Endodermal cell (in vitro differentiated cells): ENCODE results near the gene EPS15. TPM values are rescaled to one million over a fixed set of nuclear protein-coding genes. Genes with fewer than 3 reads are reported as not detected.

Experiments
- DNase-seq: peaks from one replicate; pipeline ENCODE4 v3.0.0-alpha.2; 2017
- H3K27ac ChIP-seq: 2 replicates; pipeline ENCODE4 v1.5.1; 2013; ENCODE audit warnings: mild to moderate bottlenecking, low read depth, low read length, moderate library complexity
- H3K27me3 ChIP-seq: 2 replicates; pipeline ENCODE4 v1.6.1; 2013; ENCODE audit warnings: mild to moderate bottlenecking, low read length, moderate library complexity; ENCODE audit not compliant: insufficient read depth, control insufficient read depth, poor library complexity, severe bottlenecking
- H3K36me3 ChIP-seq: 2 replicates; pipeline ENCODE4 v1.7.0; 2013; ENCODE audit warnings: mild to moderate bottlenecking, low read length, moderate library complexity; ENCODE audit not compliant: control insufficient read depth, insufficient read depth
- H3K4me1 ChIP-seq: one replicate; pipeline ENCODE4 v1.7.0; 2013; ENCODE audit warnings: low read length; ENCODE audit not compliant: control insufficient read depth, insufficient read depth
- H3K4me3 ChIP-seq: 2 replicates; pipeline ENCODE4 v1.5.1; 2013; ENCODE audit warnings: mild to moderate bottlenecking, low read length, moderate library complexity
- H3K9ac ChIP-seq: 2 replicates; pipeline ENCODE4 v1.6.1; 2013; ENCODE audit warnings: mild to moderate bottlenecking, low read length, moderate library complexity; ENCODE audit not compliant: poor library complexity, severe bottlenecking; ENCODE audit errors: extremely low read depth
- H3K9me3 ChIP-seq: 2 replicates; pipeline ENCODE4 v1.6.1; 2013; ENCODE audit warnings: mild to moderate bottlenecking, low read length, moderate library complexity; ENCODE audit not compliant: control insufficient read depth
- H3K27ac Mint-ChIP-seq: 2 replicates; pipeline ENCODE4 v1.8.0; 2020; ENCODE audit warnings: mixed read lengths
- H3K27me3 Mint-ChIP-seq: 2 replicates; pipeline ENCODE4 v1.8.0; 2021; ENCODE audit warnings: mild to moderate bottlenecking, mixed read lengths; ENCODE audit not compliant: insufficient read depth
- H3K36me3 Mint-ChIP-seq: 2 replicates; pipeline ENCODE4 v1.8.0; 2020; ENCODE audit warnings: low read depth, mixed read lengths
- H3K4me1 Mint-ChIP-seq: 2 replicates; pipeline ENCODE4 v1.8.0; 2020; ENCODE audit warnings: mixed read lengths
- H3K4me3 Mint-ChIP-seq: 2 replicates; pipeline ENCODE4 v1.8.0; 2020; ENCODE audit warnings: mild to moderate bottlenecking, moderate library complexity, mixed read lengths
- H3K9me3 Mint-ChIP-seq: 2 replicates; pipeline ENCODE4 v1.8.0; 2020; ENCODE audit warnings: mild to moderate bottlenecking, mixed read lengths
- CTCF ChIP-seq: fragments of 200-600 bp; sonication (generic); conservative IDR thresholded peaks from 2 replicates; pipeline ENCODE4 v1.5.0; 2021; ENCODE audit warnings: antibody characterized with exemption, mild to moderate bottlenecking
- WGBS, 2 experiments: methylation state at CpG; one replicate each; pipeline versions ENCODE4 v1.1.5 to v1.1.7; 2013; ENCODE audit warnings: missing lambda C conversion rate in 2 of 2, mixed read lengths in 1 of 2; ENCODE audit not compliant: insufficient coverage in 1 of 2, insufficient read length in 1 of 2; 5-methylcytosine and 5-hydroxymethylcytosine counted together
- total RNA-seq, 2 donors: library from RNA; stranded (reverse); fragmentation: NEBNext Ultra II Directional in 1 of 2; extraction: Animal tissue kit (Norgen Biotek cat#: 25700) in 1 of 2; gene quantifications; 2 replicates in 1 of 2; 3 replicates in 1 of 2; pipeline ENCODE4 v1.2.1, GENCODE V29; 2021

Gene EPS15
- total RNA-seq, 2 donors from 2014 or later = 45.0 to 46.9 TPM

DNA sequence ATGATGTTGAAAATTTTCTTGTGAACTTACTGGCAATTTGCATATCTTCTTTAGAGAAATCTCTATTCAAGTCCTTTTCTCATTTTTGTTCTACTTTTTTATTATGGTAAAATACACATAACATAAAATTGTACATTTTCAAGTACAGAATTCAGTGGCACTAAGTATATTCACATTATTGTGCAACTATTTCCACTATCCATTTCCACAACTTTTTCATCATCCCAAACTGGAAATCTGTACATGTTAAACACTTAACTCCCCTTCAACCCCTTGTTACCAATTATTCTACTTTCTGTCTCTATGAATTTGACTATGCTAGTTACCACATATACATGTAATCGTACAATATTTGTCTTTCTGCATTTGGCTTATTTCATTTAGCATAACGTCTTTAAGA is 19.4 kb downstream of the EPS15 start:
- Mint-ChIP-seq H3K27ac (no peak overlapping the region), H3K27me3 (no peaks in the 10 kb centered on the region)
- TF ChIP-seq CTCF = no peak

GRCh38 chr1:51498924-51499323 is 20.1 kb downstream of the EPS15 start:
- Mint-ChIP-seq H3K4me1 (no peaks in the 10 kb centered on the region), H3K36me3 (peaks cover 35% of the 10 kb centered on the region), H3K27me3 (no peaks in the 10 kb centered on the region), H3K27ac (no peak overlapping the region), H3K4me3 (no peak overlapping the region), H3K9me3 (peaks cover 8% of the 10 kb centered on the region)
- Histone ChIP-seq H3K27me3 (no peaks in the 10 kb centered on the region), H3K9me3 (peaks cover 6% of the 10 kb centered on the region), H3K4me1 (no peaks in the 10 kb centered on the region), H3K4me3 (no peak overlapping the region), H3K9ac (no peak overlapping the region), H3K36me3 (peaks cover 7% of the 10 kb centered on the region), H3K27ac (no peak overlapping the region)
- WGBS, 2 experiments = 92 to 95% methylated on average over 2 of the region's 2 CpGs
- no peak for DNase-seq
- no peak for TF ChIP-seq CTCF

More for the DNA sequence above, 19.4 kb downstream of the EPS15 start:
- DNase-seq = no peak
- Histone ChIP-seq H3K27me3 (no peaks in the 10 kb centered on the region), H3K9ac (no peak overlapping the region), H3K9me3 (peaks cover 6% of the 10 kb centered on the region), H3K4me3 (no peak overlapping the region), H3K36me3 (peaks cover 7% of the 10 kb centered on the region), H3K27ac (no peak overlapping the region), H3K4me1 (no peaks in the 10 kb centered on the region)
- peaks cover 8% of the 10 kb centered on the region for H3K9me3 Mint-ChIP-seq
- H3K36me3 Mint-ChIP-seq = peaks cover 38% of the 10 kb centered on the region
- 92 to 100% methylated on average over 2 of the region's 2 CpGs for WGBS, 2 experiments
- no peaks in the 10 kb centered on the region for H3K4me1 Mint-ChIP-seq
- H3K4me3 Mint-ChIP-seq = no peak overlapping the region

GRCh38 chr1:51497340-51497739 is 21.7 kb downstream of the EPS15 start:
- Mint-ChIP-seq H3K27me3 (no peaks in the 10 kb centered on the region), H3K9me3 (peaks cover 2% of the 10 kb centered on the region), H3K36me3 (peaks cover 26% of the 10 kb centered on the region), H3K27ac (no peak overlapping the region), H3K4me1 (no peaks in the 10 kb centered on the region), H3K4me3 (no peak overlapping the region)
- Histone ChIP-seq H3K27me3 (no peaks in the 10 kb centered on the region), H3K9me3 (no peaks in the 10 kb centered on the region), H3K27ac (no peak overlapping the region), H3K36me3 (peaks cover 1% of the 10 kb centered on the region), H3K4me3 (no peak overlapping the region), H3K4me1 (no peaks in the 10 kb centered on the region), H3K9ac (no peak overlapping the region)
- WGBS, 2 experiments = 94 to 96% methylated on average over 2 to 5 of the region's 5 CpGs
- TF ChIP-seq CTCF = no peak
- DNase-seq = no peak
